Ovary (tissue), 9 donors: ENCODE measurements around the gene TMX4. TPM values are rescaled to one million over a fixed set of nuclear protein-coding genes. Genes with fewer than 3 reads are reported as not detected.

ENCODE experiments used
- DNase-seq, 5 donors: peaks; one replicate each; pipeline ENCODE4 v3.0.0-alpha.2; 2019 to 2020
- H3K27ac ChIP-seq, 2 donors: fragments of 200-600 bp; one replicate each; pipeline versions ENCODE4 v1.5.1 to v1.8.0; 2019 to 2022
- H3K27me3 ChIP-seq: fragments of 200-600 bp; one replicate; pipeline ENCODE4 v1.8.0; 2022
- H3K36me3 ChIP-seq: fragments of 200-600 bp; sonication (generic); one replicate; pipeline ENCODE4 v1.5.1; 2019
- H3K4me1 ChIP-seq: one replicate; pipeline ENCODE4 v1.8.1; 2013; ENCODE audit warnings: mild to moderate bottlenecking, moderate library complexity; ENCODE audit not compliant: insufficient read depth
- H3K4me3 ChIP-seq: fragments of 200-600 bp; sonication (generic); one replicate; pipeline ENCODE4 v1.5.1; 2017
- H3K9me3 ChIP-seq, 2 donors: fragments of 200-600 bp in 1 of 2; sonication (generic) in 1 of 2; one replicate each; pipeline versions ENCODE4 v1.5.1 to v1.8.1; 2013 to 2019; ENCODE audit warnings: mild to moderate bottlenecking in 1 of 2, moderate library complexity in 1 of 2
- EP300 ChIP-seq: sonication (generic); formaldehyde crosslinking; IDR thresholded peaks from one replicate; pipeline ENCODE4 v1.6.1; 2017; ENCODE audit warnings: antibody characterized with exemption
- POLR2A ChIP-seq: fragments of 450-650 bp; IDR thresholded peaks from one replicate; pipeline ENCODE4 v1.6.1; 2017; ENCODE audit warnings: antibody characterized with exemption, mild to moderate bottlenecking, moderate library complexity
- WGBS, 3 donors: extraction: QIAGEN DNeasy Blood & Tissue Kit in 1 of 3; methylation state at CpG; one replicate each; pipeline versions ENCODE4 v1.1.5 to v1.1.7; 2013 to 2017; 5-methylcytosine and 5-hydroxymethylcytosine counted together
- intact Hi-C, 4 donors: fragments of 100-400 bp; cut with DNase I; formaldehyde crosslinking; loops; one replicate each; pipeline versions ENCODE4 v1.11.0 to v1.15.1; 2022 to 2023
- polyA plus RNA-seq, 2 donors: library from polyadenylated mRNA; stranded (reverse); fragments of 200-250 nt in 1 of 2; fragments of 350-450 nt in 1 of 2; fragmentation: Illumina TruSeq in 1 of 2; extraction: RNeasy Lipid Tissue Mini Kit (QIAGEN cat#74804) in 1 of 2; gene quantifications; one replicate each; pipeline ENCODE4 v1.2.3, GENCODE V29; 2013 to 2014
- total RNA-seq, 7 donors: library from RNA; depleted of rRNA in 2 of 7; stranded (reverse); fragments of >200 nt in 2 of 7; fragmentation: NEBNext Ultra II Directional in 3 of 7; extraction: Animal tissue kit (Norgen Biotek cat#: 25700) in 3 of 7; gene quantifications; one replicate each; pipeline versions ENCODE4 v1.1.0 to v1.2.4, GENCODE V29; 2016 to 2023
- TF ChIP-seq, protein P1 (sequence below), 3 donors: fragments of 450-650 bp in 2 of 3; fragments of 200-600 bp in 1 of 3; IDR thresholded peaks; one replicate each; pipeline versions ENCODE4 v1.5.1 to v1.8.0; 2016 to 2022; ENCODE audit warnings: antibody characterized with exemption in 3 of 3, mild to moderate bottlenecking in 1 of 3
- donor health status: DM: no; HTN: no; CAD: no; lungs with moderate emphysema.
- donor health status: DM: no; HTN: no; CAD: no.
- donor health status: Bipolar disorder and iron deficiency.
- donor health status: DM: yes; HTN: yes; CAD: no.
- donor health status: DM: no; HTN: no; CAD: no.
- donor health status: DM: yes; HTN: yes; CAD: no.

Gene TMX4
- total and polyA plus RNA-seq, 9 donors = 26.6 to 103 (median 66.9) TPM

DNA sequence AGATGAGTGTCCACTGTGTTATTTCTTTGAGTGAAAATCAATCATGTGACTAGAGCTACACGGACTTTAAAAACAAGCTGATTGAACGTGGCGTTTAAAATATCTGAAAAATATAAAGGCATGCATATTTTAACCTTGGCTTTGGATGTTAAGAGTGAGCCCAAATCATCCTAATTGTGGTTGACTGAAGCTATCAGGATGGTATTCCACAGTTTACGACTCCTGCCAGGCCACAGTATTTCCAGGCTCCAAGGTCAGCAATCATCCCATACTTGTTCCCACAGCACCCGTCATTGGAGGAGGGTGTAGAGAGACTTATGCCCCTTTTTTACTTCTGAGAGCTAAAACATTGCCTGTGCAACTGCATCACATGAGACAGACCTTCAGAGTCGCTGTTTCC lies 43.2 kb upstream of the TMX4 start:
- WGBS, 3 donors = 27 to 42% (median 30%) methylated on average over 6 of the region's 6 CpGs
- Histone ChIP-seq H3K4me1 (no peaks in the 10 kb centered on the region), H3K4me3 (no peak overlapping the region), H3K27me3 (no peaks in the 10 kb centered on the region), H3K9me3 (no peaks in the 10 kb centered on the region), H3K36me3 (no peaks in the 10 kb centered on the region), H3K27ac (no peak overlapping the region)
- intact Hi-C loops = no loop called here
- DNase-seq = no peak
- no peak for TF ChIP-seq EP300
- no peak for TF ChIP-seq POLR2A
- TF ChIP-seq, protein P1, sequence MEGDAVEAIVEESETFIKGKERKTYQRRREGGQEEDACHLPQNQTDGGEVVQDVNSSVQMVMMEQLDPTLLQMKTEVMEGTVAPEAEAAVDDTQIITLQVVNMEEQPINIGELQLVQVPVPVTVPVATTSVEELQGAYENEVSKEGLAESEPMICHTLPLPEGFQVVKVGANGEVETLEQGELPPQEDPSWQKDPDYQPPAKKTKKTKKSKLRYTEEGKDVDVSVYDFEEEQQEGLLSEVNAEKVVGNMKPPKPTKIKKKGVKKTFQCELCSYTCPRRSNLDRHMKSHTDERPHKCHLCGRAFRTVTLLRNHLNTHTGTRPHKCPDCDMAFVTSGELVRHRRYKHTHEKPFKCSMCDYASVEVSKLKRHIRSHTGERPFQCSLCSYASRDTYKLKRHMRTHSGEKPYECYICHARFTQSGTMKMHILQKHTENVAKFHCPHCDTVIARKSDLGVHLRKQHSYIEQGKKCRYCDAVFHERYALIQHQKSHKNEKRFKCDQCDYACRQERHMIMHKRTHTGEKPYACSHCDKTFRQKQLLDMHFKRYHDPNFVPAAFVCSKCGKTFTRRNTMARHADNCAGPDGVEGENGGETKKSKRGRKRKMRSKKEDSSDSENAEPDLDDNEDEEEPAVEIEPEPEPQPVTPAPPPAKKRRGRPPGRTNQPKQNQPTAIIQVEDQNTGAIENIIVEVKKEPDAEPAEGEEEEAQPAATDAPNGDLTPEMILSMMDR (IDR thresholded peaks at IDR 0.05) = no peak

DNA sequence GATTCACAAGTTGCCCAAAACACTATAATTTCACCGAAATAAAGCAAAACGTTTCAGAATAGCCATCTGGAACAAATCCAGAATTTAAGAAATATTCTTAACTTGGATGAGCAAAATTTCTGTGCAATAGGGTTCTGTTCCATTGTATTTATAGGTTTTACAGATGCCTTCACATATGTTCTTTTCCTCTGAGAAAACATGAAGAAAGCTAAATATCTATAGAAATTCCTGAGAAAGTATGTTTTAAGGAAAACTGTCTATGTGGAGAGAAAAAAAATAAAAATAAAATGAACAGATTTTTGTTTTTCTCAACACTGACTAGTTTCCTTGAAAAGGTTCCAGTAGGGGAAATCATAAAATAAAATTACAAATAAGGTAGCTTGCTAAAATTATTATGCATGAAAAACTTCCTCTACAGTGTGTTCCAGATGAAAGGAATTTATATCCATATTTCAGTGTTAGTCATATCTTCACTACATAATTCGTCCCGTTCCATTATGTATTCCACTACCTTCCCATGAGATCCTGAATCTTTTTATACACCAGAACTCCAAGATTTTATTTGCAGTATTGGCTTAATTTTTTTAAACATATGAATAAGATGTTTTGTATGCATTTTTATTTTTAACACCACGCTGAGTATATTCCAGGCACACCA lies 42.4 kb upstream of the TMX4 start:
- H3K9me3 ChIP-seq = no peaks in the 10 kb centered on the region
- H3K4me3 ChIP-seq = no peak overlapping the region
- no peaks in the 10 kb centered on the region for H3K36me3 ChIP-seq
- H3K4me1 ChIP-seq = no peaks in the 10 kb centered on the region
- TF ChIP-seq, protein P1 (IDR thresholded peaks at IDR 0.05) = no peak
- no peak for TF ChIP-seq EP300
- TF ChIP-seq POLR2A = no peak
- 14 to 24% (median 19%) methylated on average over 5 of the region's 5 CpGs for WGBS, 3 donors
- intact Hi-C loops = no loop called here
- no peaks in the 10 kb centered on the region for H3K27me3 ChIP-seq
- no peak for DNase-seq
- no peak overlapping the region for H3K27ac ChIP-seq

DNA sequence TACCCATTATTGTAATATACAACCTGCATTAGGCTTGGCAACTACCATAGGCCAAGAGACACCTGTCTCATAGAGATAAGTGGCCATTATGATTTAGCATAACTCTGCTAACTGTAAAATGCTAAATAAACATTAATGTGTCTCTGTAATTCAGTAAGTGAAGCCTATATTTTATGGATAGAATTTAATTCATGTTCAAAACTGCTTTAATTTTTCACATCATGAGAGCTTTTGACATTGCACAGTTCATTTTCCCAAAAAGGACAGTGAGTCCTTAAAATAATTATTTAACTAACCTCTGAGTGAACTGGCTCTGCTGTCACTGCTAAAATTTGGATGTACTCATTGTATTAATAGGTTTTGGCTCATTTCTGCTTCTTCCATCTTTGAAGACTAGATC lies 41.4 kb upstream of the TMX4 start:
- Histone ChIP-seq H3K27me3 (no peaks in the 10 kb centered on the region), H3K27ac (no peak overlapping the region), H3K4me1 (no peaks in the 10 kb centered on the region), H3K4me3 (no peak overlapping the region), H3K9me3 (no peaks in the 10 kb centered on the region), H3K36me3 (no peaks in the 10 kb centered on the region)
- intact Hi-C loops = no loop called here
- TF ChIP-seq, protein P1 (IDR thresholded peaks at IDR 0.05) = no peak
- TF ChIP-seq POLR2A (no peak), EP300 (no peak)
- no peak for DNase-seq

GRCh38 chr20:8057871-8058270 lies 38.3 kb upstream of the TMX4 start:
- H3K9me3 ChIP-seq = no peaks in the 10 kb centered on the region
- no peaks in the 10 kb centered on the region for H3K27me3 ChIP-seq
- H3K27ac ChIP-seq = no peak overlapping the region
- H3K36me3 ChIP-seq = no peaks in the 10 kb centered on the region
- intact Hi-C loops = no loop called here
- H3K4me3 ChIP-seq = no peak overlapping the region
- TF ChIP-seq POLR2A (no peak), EP300 (no peak)
- TF ChIP-seq, protein P1 (IDR thresholded peaks at IDR 0.05) = no peak
- no peak for DNase-seq
- no peaks in the 10 kb centered on the region for H3K4me1 ChIP-seq
- WGBS, 3 donors = 61 to 89% (median 74%) methylated on average over 3 of the region's 3 CpGs
